ENCODE data around the gene VPS13A. TPM values are rescaled to one million over a fixed set of nuclear protein-coding genes. Genes with fewer than 3 reads are reported as not detected.

The VPS13A gene
- 19.3 TPM for polyA plus RNA-seq (ENCODE audit: insufficient read length)

- DNase-seq, result peak; percentile 90
These were observed at the start of gene VPS13A for GRCh38 chr9:77177143-77177893. TSS of gene VPS13A (plus strand) at chr9:77177534. CDS start at chr9:77177705, 171 bp downstream.

GRCh38 chr9:77128125-77128789 is 49.1 kb upstream of the VPS13A start:
- no peak for DNase-seq

- no peak for DNase-seq
These were observed 45.9 kb upstream of the VPS13A start for GRCh38 chr9:77131399-77131798.

- DNase-seq, result no peak
These were observed 44.3 kb upstream of the VPS13A start for GRCh38 chr9:77133011-77133410.

- DNase-seq, result no peak
These were observed 35.0 kb upstream of the VPS13A start for GRCh38 chr9:77142366-77142765.

- no peak for DNase-seq
These were observed 27.5 kb upstream of the VPS13A start for GRCh38 chr9:77149879-77150278.

- no peak for DNase-seq
These were observed 25.0 kb upstream of the VPS13A start for GRCh38 chr9:77152289-77152688.

GRCh38 chr9:77156646-77157371 is 20.5 kb upstream of the VPS13A start:
- DNase-seq, result no peak

- no peak for DNase-seq
These were observed 18.4 kb upstream of the VPS13A start for GRCh38 chr9:77158772-77159513.

GRCh38 chr9:77161191-77161590 is 16.1 kb upstream of the VPS13A start:
- no peak for DNase-seq

GRCh38 chr9:77161966-77162365 is 15.4 kb upstream of the VPS13A start:
- no peak for DNase-seq

- no peak for DNase-seq
These were observed 15.0 kb upstream of the VPS13A start for GRCh38 chr9:77162366-77162765.

GRCh38 chr9:77163884-77164283 is 13.4 kb upstream of the VPS13A start:
- DNase-seq, result no peak

GRCh38 chr9:77166193-77166592 is 11.1 kb upstream of the VPS13A start:
- DNase-seq, result no peak

GRCh38 chr9:77170991-77171699 is 6.2 kb upstream of the VPS13A start:
- DNase-seq, result no peak

- DNase-seq, result no peak
These were observed 2.2 kb upstream of the VPS13A start for GRCh38 chr9:77175151-77175550.

GRCh38 chr9:77176106-77176505 is 1.2 kb upstream of the VPS13A start:
- DNase-seq, result no peak

- DNase-seq, result no peak
These were observed 620 bp upstream of the VPS13A start for GRCh38 chr9:77176686-77177142.

- DNase-seq, result peak; percentile 21
These were observed 810 bp downstream of the VPS13A start for GRCh38 chr9:77177894-77178794.

GRCh38 chr9:77180056-77180455 is 2.7 kb downstream of the VPS13A start:
- no peak for DNase-seq

GRCh38 chr9:77183581-77183980 is 6.2 kb downstream of the VPS13A start:
- no peak for DNase-seq

All from hindlimb muscle (tissue), 1 donor.